Activated CD8-positive, alpha-beta memory T cell treated with anti-CD3 and anti-CD28 coated beads for 24 hours (primary cell): ENCODE measurements around the gene DPF1.

Source experiments
- DNase-seq: peaks from one replicate; pipeline ENCODE4 v3.0.0-alpha.2; 2020

DPF1 gene

GRCh38 chr19:38195237-38195636, 28.8 kb downstream of the DPF1 start:
- no peak for DNase-seq

- DNase-seq = no peak
These were observed 29.8 kb downstream of the DPF1 start for GRCh38 chr19:38194061-38194701.

GRCh38 chr19:38193445-38193844, 30.6 kb downstream of the DPF1 start:
- no peak for DNase-seq

GRCh38 chr19:38191747-38192146, 32.3 kb downstream of the DPF1 start:
- no peak for DNase-seq

GRCh38 chr19:38190793-38191192, 33.2 kb downstream of the DPF1 start:
- no peak for DNase-seq

GRCh38 chr19:38190061-38190460, 34.0 kb downstream of the DPF1 start:
- no peak for DNase-seq

GRCh38 chr19:38185562-38185961, 38.5 kb downstream of the DPF1 start:
- DNase-seq = no peak

GRCh38 chr19:38184815-38185214, 39.2 kb downstream of the DPF1 start:
- no peak for DNase-seq

- DNase-seq = no peak
These were observed 40.6 kb downstream of the DPF1 start for GRCh38 chr19:38183251-38183897.

- no peak for DNase-seq
These were observed 41.3 kb downstream of the DPF1 start for GRCh38 chr19:38182536-38183210.

- no peak for DNase-seq
These were observed 44.0 kb downstream of the DPF1 start for GRCh38 chr19:38180071-38180470.

GRCh38 chr19:38175422-38175821, 48.6 kb downstream of the DPF1 start:
- no peak for DNase-seq

- no peak for DNase-seq
These were observed 50.6 kb downstream of the DPF1 start for GRCh38 chr19:38173291-38174041.

- no peak for DNase-seq
These were observed 52.0 kb downstream of the DPF1 start for GRCh38 chr19:38172001-38172400.

- no peak for DNase-seq
These were observed 53.7 kb downstream of the DPF1 start for GRCh38 chr19:38170334-38170733.

GRCh38 chr19:38168637-38169036, 55.4 kb downstream of the DPF1 start:
- DNase-seq = no peak

- no peak for DNase-seq
These were observed 58.7 kb downstream of the DPF1 start for GRCh38 chr19:38165335-38165734.

- DNase-seq = no peak
These were observed 59.5 kb downstream of the DPF1 start for GRCh38 chr19:38164526-38164925.

GRCh38 chr19:38163419-38164290, 60.4 kb downstream of the DPF1 start:
- no peak for DNase-seq

- no peak for DNase-seq
These were observed 61.4 kb downstream of the DPF1 start for GRCh38 chr19:38162632-38163031.

GRCh38 chr19:38162094-38162493, 61.9 kb downstream of the DPF1 start:
- DNase-seq = no peak
